Activated CD4-positive, alpha-beta T cell treated with anti-CD3 and anti-CD28 coated beads, Interleukin-10, Interleukin-2, amounts not matched to agents 100 ng/mL and 50 ng/mL, durations not matched to agents 16 hours and 8 hours (primary cell): ENCODE data around the gene AXIN1.
"Not testable (repeated sequence)": the region's sequence is repeated elsewhere in the genome, so short reads cannot be mapped to it uniquely, and the experiment has no call there.

Source experiments
- DNase-seq: peaks from one replicate; pipeline ENCODE4 v3.0.0-alpha.2; 2020

The AXIN1 gene

GRCh38 chr16:264440-264951, 88.0 kb downstream of the AXIN1 start:
- DNase-seq = no peak

GRCh38 chr16:263944-264343, 88.6 kb downstream of the AXIN1 start:
- no peak for DNase-seq

DNA sequence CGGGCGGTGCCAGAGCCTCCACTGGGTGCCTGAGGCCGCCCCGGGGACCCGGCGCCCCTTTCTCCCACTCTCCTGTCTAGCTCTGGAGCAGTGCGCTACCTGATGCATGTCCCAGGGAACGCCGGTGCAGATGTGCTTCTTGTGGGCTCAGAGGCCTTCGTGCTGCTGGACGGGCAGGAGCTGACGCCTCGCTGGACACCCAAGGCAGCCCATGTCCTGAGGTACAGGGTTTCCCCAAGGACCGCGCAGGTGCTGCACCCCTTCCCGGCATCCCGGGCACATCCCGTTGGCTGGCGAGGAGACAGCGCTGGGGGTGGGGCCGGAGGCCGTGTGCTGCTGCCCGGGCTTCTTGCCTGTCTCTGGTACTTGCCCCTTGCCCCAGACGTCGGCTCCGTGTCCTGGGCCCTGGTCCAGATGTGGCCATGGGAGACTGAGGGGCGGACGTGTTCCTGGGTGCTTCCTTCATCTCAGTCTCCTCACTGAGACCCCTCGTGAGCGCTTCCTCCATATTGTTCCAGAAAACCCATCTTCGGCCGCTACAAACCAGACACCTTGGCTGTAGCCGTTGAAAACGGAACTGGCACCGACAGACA, 89.2 kb downstream of the AXIN1 start:
- no peak for DNase-seq

DNA sequence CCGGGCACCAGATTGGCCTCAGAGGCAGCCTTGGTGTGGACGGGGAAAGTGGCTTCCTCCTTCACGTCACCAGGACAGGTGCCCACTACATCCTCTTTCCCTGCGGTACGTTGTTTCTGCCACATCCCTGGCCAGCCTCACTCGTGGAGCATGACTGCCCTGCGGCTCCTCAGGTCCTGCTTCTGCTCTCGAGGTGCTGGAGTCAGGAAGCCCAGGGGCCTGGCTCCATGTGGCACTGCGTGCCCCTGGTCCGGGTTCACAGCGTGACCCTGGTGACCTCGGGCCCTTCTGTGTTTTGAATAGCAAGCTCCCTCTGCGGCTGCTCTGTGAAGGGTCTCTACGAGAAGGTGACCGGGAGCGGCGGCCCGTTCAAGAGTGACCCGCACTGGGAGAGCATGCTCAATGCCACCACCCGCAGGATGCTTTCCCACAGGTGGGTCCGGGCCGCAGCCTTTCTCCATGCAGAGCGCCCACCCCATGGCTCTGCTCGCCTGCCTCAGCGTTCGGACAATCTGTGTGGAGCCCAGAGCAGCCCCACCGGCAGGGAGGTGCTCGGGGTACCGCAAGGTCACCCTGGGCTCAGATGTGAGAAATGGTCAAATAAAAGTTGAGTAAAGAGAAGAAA, 90.3 kb downstream of the AXIN1 start:
- no peak for DNase-seq

DNA sequence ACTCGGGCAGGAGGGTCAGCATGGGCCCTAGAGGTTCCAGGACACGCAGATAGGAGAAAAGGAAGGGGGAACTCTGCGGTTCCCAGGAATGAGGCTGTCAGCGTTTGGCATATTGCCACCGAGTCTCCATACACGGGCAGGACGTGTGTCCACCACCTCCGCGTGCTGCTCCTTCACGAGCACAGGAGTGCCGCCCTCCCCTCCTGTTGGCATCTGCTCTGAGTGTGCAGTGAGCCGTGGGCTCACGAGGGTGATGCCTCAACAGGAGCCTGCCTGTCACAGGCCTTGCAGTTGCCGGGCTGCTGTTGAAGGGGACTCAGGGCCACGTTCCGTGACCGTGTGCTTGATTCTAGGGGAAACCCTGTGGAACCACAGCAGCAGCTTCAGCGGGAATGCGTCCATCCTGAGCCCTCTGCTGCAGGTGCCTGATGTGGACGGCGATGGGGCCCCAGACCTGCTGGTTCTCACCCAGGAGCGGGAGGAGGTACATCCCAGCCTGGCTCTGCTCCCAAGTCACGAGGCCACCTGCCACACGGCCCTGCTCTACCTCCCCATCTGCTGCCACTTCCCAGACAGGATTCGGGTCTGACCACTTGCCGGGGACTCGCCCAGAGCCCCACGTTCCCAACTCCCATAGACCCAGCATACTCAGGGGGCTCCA, 91.4 kb downstream of the AXIN1 start:
- no peak for DNase-seq

GRCh38 chr16:260326-260725, 92.2 kb downstream of the AXIN1 start:
- no peak for DNase-seq

- no peak for DNase-seq
Observed at GRCh38 chr16:259814-260253, 92.7 kb downstream of the AXIN1 start.

GRCh38 chr16:259226-259625, 93.3 kb downstream of the AXIN1 start:
- no peak for DNase-seq

GRCh38 chr16:258091-258490, 94.4 kb downstream of the AXIN1 start:
- DNase-seq = not testable (repeated sequence)

- no peak for DNase-seq
Observed at GRCh38 chr16:255183-255582, 97.3 kb downstream of the AXIN1 start.

- DNase-seq = no peak
Observed at GRCh38 chr16:254461-254860, 98.1 kb downstream of the AXIN1 start.

- DNase-seq = no peak
Observed at GRCh38 chr16:253833-254232, 98.7 kb downstream of the AXIN1 start.

GRCh38 chr16:252366-253337, 99.9 kb downstream of the AXIN1 start:
- DNase-seq = peak; percentile 58

DNA sequence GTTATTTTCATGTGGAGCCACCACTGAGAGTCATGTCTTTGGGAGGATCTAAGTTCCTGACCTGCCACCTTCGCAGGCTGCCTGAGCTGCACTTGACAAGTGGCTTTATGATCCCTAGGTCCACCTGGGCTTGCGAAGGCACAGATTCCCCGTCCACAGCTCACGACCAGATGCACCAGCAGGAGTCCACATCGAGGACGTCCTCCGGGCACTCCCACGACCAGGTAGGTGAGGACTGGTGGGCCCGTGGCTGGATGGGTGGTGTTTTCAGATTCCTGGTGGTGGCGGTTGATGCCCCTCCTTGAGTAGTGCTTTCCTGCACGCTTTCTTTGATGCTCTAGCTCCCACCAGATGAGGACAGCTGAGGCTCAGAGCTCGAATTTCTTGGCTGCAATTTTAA, 103.1 kb downstream of the AXIN1 start:
- no peak for DNase-seq

GRCh38 chr16:247027-247426, 105.5 kb downstream of the AXIN1 start:
- DNase-seq = no peak

DNA sequence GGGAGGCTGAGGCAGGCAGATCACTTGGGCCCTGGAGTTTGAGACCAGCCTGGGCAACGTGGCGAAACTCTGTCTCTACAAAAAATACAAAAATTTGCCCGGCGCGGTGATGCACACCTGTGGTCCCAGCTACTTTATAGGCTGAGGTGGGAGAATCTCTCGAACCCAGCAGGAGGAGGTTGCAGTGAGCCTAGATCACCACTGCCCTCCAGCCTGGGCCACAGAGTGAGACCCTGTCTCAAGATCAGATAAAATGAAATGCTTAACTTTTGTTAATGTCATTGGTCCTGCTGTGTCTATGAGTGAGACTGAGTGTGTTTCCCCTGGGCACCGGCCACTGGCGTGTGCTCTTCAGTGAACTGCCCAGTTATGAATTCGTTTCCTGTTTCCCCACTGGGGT, 107.4 kb downstream of the AXIN1 start:
- DNase-seq = no peak

DNA sequence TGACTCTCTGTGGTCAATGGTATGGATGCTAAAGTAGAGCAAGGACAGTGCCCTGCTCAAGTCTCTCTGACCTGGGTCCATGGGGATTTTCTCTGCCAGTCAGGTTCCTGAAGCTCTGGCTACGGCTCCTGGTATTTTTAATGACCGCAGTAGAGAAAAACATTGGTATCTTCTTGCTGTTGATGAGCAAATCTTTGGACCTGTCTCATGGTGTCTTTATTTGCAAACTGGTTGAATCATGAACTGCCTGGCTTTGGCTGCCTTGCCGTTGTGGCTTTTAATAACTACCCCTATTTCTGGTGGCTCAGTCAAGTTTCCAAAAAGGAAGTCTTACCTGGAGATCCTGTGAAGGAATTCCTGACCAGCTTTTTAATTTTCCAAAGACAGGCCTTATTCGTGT, 109.2 kb downstream of the AXIN1 start:
- DNase-seq = no peak

DNA sequence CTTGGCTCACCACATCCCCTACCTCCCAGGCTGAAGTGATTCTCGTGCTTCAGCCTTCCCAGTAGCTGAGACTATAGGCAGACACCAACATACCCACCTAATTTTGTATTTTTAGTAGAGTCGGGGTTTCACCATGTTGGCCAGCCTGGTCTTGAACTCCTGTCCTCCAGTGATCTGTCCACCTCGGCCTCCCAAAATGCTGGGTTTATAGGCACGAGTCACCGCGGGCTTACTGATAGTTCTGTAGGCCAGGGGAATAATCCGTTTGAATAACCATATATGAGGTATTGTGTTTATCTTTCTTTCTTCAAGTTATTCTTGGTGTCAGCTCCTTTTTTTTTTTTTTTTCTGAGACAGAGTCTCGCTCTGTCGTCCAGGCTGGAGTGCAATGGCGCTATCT, 110.2 kb downstream of the AXIN1 start:
- DNase-seq = no peak

GRCh38 chr16:240559-240958, 112.0 kb downstream of the AXIN1 start:
- no peak for DNase-seq

GRCh38 chr16:239948-240277, 112.6 kb downstream of the AXIN1 start:
- DNase-seq = no peak
